Immature natural killer cell (primary cell): ENCODE results near the gene MYOM3. TPM values are rescaled to one million over a fixed set of nuclear protein-coding genes. Genes with fewer than 3 reads are reported as not detected.

Experiments used
- DNase-seq, 3 donors: peaks; one replicate each; pipeline ENCODE4 v3.0.0; 2022; ENCODE audit warnings: mixed read lengths in 1 of 3
- H3K27ac Mint-ChIP-seq, 6 donors: one replicate each; pipeline ENCODE4 v1.8.0; 2020; ENCODE audit warnings: mixed read lengths in 6 of 6, mild to moderate bottlenecking in 5 of 6, inconsistent platforms in 4 of 6, moderate library complexity in 3 of 6
- H3K27me3 Mint-ChIP-seq, 3 donors: one replicate each; pipeline ENCODE4 v1.8.0; 2020 to 2021; ENCODE audit warnings: low read depth in 3 of 3, mild to moderate bottlenecking in 3 of 3, mixed read lengths in 3 of 3, moderate library complexity in 3 of 3, inconsistent platforms in 1 of 3
- H3K36me3 Mint-ChIP-seq, 3 donors: one replicate each; pipeline ENCODE4 v1.8.0; 2020; ENCODE audit warnings: mixed read lengths in 3 of 3, inconsistent platforms in 2 of 3, mild to moderate bottlenecking in 2 of 3
- H3K4me1 Mint-ChIP-seq, 2 donors: one replicate each; pipeline ENCODE4 v1.8.0; 2020; ENCODE audit warnings: inconsistent platforms in 2 of 2, mild to moderate bottlenecking in 2 of 2, mixed read lengths in 2 of 2, moderate library complexity in 1 of 2
- H3K4me3 Mint-ChIP-seq, 5 donors: one replicate each; pipeline ENCODE4 v1.8.0; 2020; ENCODE audit warnings: mild to moderate bottlenecking in 5 of 5, mixed read lengths in 5 of 5, inconsistent platforms in 3 of 5, moderate library complexity in 3 of 5
- H3K9me3 Mint-ChIP-seq, 6 donors: one replicate each; pipeline ENCODE4 v1.8.0; 2020; ENCODE audit warnings: mild to moderate bottlenecking in 6 of 6, mixed read lengths in 6 of 6, inconsistent platforms in 4 of 6, moderate library complexity in 3 of 6
- polyA plus RNA-seq, 3 donors: library from polyadenylated mRNA; unstranded; fragments of 300-500 nt; fragmentation: Illumina TruSeq; gene quantifications; one replicate each; pipeline ENCODE4 v1.2.3, GENCODE V29; 2021

Gene MYOM3
- polyA plus RNA-seq, 3 donors from 2014 or later: not detected

DNA sequence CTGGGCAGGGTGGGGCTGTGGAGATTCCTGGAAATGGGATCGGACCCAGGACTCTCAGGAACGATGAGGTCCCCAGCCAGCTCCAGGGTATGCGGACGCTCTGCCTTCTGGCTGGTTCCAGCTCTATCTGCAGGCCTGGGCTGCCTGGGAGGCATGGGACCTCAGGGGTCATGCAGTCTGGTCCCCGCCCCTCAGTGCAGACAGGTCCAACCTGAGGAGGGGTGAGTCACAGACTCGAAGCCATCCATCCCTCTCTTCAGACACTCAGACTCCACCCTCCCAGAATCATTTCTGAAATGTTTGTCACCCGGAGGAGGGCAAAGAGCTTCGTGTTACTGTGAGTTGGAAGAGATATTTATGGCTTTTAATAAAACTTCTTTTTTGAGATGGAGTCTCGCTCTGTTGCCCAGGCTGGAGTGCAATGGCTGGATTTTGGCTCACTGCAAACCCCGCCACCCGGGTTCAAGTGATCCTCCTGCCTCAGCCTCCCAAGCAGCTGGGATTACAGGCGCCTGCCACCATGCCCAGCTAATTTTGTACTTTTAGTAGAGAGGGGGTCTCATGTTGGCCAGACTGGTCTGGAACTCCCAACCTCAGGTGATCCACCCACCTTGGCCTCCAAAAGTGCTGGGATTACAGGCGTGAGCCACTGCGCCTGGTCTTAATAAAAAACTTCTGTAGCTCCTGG, 5.9 kb upstream of the MYOM3 start:
- Mint-ChIP-seq H3K4me3 (no peak overlapping the region), H3K27me3 (peaks cover 0 to 4% (median 2%) of the 10 kb centered on the region in 3 donors), H3K4me1 (peaks cover 0 to 3% of the 10 kb centered on the region in 2 donors), H3K9me3 (no peaks in the 10 kb centered on the region), H3K36me3 (no peaks in the 10 kb centered on the region), H3K27ac (no peak overlapping the region)
- DNase-seq: no peak

DNA sequence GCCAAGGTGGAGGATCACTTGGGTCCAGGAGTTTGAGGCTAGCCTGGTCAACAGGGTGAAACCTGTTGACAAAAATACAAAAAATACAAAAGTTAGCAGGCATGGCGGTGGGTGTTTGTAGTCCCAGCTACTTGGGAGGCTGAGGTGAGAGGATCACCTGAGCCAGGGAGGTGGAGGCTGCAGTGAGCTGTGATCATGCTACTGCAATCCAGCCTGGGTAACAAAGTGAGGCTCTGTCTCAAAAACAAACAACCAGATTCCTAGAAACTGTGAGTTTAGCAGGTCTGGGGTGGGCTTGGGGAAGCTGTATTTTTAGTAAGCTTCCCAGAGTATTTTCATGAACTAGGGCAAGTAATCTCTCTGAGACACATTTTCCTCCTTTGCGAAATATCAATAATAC, 5.2 kb upstream of the MYOM3 start:
- DNase-seq: no peak
- Mint-ChIP-seq H3K4me1 (peaks cover 5 to 8% of the 10 kb centered on the region in 2 donors), H3K9me3 (no peaks in the 10 kb centered on the region), H3K4me3 (no peak overlapping the region), H3K27me3 (peaks cover 0 to 8% (median 2%) of the 10 kb centered on the region in 3 donors), H3K27ac (no peak overlapping the region), H3K36me3 (no peaks in the 10 kb centered on the region)

DNA sequence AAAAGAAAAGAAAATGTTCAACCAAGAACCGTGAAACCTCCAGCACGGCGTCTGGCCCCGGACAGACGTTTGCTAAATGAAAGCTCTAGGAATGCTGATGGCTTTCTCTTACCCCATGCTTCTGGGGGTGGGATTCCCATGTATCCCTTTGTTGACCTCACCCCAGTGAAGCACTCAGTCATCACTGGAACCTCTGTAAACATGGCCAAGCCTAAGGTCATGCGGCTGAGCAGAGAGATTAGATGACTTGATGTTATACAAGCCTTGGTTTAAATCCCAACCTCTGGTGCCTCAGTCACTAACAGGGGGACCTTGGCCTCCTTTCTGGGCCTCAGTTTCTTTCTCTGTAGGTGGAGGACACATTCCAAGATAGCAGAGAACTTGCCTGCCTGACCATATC, 2.8 kb upstream of the MYOM3 start:
- H3K36me3 Mint-ChIP-seq: no peaks in the 10 kb centered on the region

DNA sequence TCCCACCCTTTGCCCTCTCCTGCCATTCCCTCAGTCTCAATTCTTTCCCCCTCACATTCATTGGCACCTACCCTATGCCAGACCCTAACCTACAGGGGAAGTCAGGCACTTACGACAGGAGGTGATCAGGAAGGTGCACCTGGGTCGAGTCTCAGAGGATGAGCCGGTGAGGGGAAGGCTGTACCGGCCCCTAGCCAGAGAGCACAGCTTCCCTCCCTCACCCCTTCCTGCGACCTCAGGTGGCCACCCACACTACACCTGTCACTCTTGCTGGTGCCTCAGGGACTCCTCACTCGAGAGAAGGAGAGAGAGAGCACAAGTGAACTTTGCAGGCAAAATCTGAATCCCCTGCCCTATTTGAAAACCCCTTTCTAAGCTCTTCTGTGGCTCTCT, 1.7 kb upstream of the MYOM3 start:
- peaks cover 0 to 8% (median 5%) of the 10 kb centered on the region in 3 donors for H3K27me3 Mint-ChIP-seq
- no peak overlapping the region for H3K4me3 Mint-ChIP-seq
- no peak for DNase-seq
- no peaks in the 10 kb centered on the region for H3K36me3 Mint-ChIP-seq
- peaks cover 8 to 10% of the 10 kb centered on the region in 2 donors for H3K4me1 Mint-ChIP-seq
- no peaks in the 10 kb centered on the region for H3K9me3 Mint-ChIP-seq
- H3K27ac Mint-ChIP-seq: no peak overlapping the region

More for the DNA sequence above, 2.8 kb upstream of the MYOM3 start:
- no peaks in the 10 kb centered on the region for H3K9me3 Mint-ChIP-seq
- no peak for DNase-seq
- H3K4me3 Mint-ChIP-seq: no peak overlapping the region
- peaks cover 0 to 8% (median 4%) of the 10 kb centered on the region in 3 donors for H3K27me3 Mint-ChIP-seq
- no peak overlapping the region for H3K27ac Mint-ChIP-seq
- H3K4me1 Mint-ChIP-seq: peaks cover 8 to 10% of the 10 kb centered on the region in 2 donors

DNA sequence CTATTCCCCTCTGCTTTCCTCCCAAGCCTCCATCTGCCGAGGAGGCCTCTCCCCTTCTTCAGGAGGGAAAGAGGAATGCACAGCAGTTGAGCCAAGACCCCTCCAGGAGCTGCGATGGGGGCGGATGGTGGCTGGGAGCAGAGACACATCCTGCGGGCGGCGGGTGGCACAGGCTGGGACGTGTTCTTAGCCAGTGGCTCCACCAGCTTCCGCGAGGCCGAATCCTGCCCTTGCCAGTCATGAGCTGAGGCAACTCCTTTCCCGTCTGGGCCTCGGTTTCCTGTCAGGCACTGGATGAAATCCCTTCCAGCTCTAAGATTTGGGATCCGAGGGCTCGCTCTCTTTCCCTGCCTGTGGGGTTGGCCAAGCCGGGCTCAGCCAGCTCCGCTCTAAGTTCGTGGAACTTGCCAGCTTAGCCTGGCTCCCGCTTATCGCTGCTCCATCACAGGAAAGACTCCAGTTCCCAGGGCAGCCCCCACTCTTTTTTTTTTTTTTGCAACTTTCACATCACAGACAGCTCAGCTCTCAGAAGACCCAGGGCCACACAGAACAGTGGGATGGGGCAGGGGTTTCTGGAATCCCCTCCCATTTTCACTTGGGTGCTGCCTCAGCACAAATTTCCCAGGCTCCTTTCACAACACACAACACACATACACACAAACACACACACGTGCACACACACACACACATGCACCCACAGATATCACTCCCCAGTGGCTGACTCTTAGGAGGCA, 506 bp downstream of the MYOM3 start:
- no peak for DNase-seq
- H3K9me3 Mint-ChIP-seq: no peaks in the 10 kb centered on the region
- no peak overlapping the region for H3K4me3 Mint-ChIP-seq
- H3K4me1 Mint-ChIP-seq: peaks cover 8 to 10% of the 10 kb centered on the region in 2 donors
- no peak overlapping the region for H3K27ac Mint-ChIP-seq
- H3K27me3 Mint-ChIP-seq: peaks cover 0 to 8% (median 4%) of the 10 kb centered on the region in 3 donors
- H3K36me3 Mint-ChIP-seq: no peaks in the 10 kb centered on the region

DNA sequence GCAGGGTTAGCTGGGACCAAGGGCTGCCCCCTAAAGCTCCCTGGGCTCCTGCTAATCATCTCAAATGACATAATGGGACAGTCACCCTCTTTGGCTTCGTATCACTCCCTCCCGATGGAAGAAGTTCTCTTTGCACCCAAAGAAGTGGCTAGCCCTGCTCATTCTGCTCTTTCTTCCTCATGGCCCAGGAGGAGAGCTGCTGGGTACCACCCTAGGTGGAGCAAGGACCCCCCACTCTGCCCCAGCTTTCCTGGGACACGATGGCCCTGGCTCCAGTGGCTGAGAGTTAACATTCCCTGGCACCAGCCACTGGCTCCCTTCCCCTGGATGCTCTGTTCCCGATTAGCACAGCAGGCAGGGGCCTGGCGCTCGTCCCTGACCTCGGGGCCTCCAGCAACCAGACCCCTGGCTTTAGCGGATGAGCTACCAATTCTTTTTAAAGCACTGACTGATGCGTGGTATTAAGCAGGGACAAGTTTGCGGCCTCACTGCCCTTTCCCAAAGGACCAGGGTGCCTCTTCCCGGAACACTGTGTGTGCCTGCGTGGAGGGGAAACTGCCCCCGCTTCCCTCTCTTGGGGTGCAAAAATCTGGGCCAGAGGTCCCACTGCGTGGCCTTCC, 1.2 kb downstream of the MYOM3 start:
- Mint-ChIP-seq H3K27me3 (peaks cover 0 to 8% (median 4%) of the 10 kb centered on the region in 3 donors), H3K4me3 (no peak overlapping the region), H3K9me3 (no peaks in the 10 kb centered on the region), H3K36me3 (no peaks in the 10 kb centered on the region), H3K4me1 (peaks cover 8 to 10% of the 10 kb centered on the region in 2 donors), H3K27ac (no peak overlapping the region)
- DNase-seq: no peak

DNA sequence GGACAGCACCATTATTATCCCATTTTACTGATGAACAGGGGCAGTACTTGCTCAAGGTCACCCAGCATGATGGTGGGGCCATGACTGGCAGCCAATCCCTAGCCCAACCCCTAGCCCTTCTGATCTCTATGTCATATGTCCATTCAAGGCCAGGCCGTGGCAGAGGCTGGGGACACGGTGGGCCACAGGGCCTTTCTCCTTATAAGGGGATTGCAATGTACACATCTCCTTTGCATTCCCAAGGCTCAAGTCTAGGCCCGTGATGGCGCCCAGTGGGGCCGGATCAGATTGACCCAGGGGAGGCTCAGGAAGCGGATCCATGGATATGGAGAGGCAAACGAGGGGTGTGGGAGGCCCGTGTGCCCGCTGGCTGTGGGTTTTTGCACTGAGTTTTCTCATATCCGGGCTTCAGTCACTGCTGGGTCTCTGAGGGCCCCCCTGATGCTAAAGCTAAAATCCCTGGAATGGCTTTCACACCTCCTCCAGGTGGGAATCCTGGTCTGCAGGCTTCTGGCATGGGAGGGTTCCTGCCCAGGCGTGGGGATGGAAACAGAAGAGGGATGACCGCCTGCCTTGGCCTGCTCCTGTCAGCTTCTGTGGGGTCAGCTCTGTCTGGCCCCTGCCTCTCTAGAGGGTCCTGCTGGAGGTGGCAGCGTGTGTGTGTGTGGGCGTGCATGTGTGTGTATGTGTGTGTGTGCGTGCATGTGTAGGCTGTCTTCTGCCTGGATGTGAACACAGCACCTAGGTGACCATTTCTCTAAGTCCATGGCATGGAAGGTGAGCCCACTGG, 2.1 kb downstream of the MYOM3 start:
- Mint-ChIP-seq H3K27me3 (peaks cover 1 to 5% (median 5%) of the 10 kb centered on the region in 3 donors), H3K27ac (no peak overlapping the region), H3K4me3 (no peak overlapping the region), H3K9me3 (no peaks in the 10 kb centered on the region), H3K36me3 (no peaks in the 10 kb centered on the region), H3K4me1 (peaks cover 8 to 10% of the 10 kb centered on the region in 2 donors)
- no peak for DNase-seq

DNA sequence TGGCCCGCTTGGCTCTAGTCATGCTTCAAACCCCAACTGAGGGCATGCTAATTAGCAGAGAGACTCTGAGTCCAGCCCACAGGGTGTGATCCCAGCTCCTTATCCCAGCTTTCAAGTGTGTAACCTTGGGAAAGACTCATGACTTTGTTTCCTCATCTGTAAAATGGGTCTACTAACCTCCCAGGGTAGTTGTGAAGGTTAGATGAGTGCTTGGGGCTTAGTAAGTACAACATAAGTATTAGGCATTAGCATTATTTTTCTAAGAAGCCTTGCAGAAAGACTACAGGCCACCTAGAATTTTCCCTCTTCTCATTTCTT, 2.8 kb downstream of the MYOM3 start:
- no peak overlapping the region for H3K4me3 Mint-ChIP-seq
- peaks cover 8 to 10% of the 10 kb centered on the region in 2 donors for H3K4me1 Mint-ChIP-seq
- no peak for DNase-seq
- H3K9me3 Mint-ChIP-seq: no peaks in the 10 kb centered on the region
- H3K27me3 Mint-ChIP-seq: peaks cover 1 to 5% (median 5%) of the 10 kb centered on the region in 3 donors
- no peaks in the 10 kb centered on the region for H3K36me3 Mint-ChIP-seq
- no peak overlapping the region for H3K27ac Mint-ChIP-seq

DNA sequence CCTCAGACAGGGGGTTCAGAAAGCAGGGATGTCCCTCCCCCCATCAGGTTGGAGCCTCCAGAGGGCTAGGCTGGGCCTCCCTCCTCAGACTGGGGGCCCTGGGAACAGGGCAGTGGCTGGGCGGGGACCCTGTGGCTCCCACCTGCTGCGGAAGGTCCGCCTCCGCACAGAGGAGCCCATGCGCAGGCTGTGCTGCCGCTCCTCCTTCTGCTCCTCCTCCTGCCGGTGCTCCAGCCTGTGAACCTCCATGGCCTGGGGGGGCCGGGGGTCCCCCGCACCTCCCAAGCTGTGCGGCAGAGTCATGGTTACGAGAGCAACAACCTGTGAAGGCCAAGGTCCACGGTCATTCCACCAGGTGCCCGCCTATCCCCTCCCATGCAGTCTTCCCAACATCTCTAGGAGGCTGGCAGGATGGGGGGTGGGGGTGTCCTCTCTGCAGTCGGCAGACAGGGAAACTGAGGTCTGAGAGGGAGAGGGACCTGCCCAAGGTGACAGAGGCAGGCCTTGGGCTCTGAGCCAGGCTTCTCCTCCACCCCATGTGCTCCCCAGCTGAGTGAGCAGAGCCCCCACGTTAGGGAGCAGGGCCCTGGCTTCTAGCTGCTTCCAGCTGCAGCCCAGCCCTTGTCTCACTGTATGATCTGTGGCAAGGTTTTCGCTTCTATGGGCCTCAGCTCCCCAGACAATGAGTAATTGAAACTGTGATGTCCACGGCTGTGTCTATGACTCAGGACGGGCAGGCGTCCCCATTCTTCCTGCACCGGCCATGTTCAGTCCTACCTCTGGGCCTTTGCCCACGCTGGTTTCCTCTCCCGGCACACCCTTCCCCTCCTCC, 3.4 kb downstream of the MYOM3 start:
- Mint-ChIP-seq H3K4me1 (peaks cover 8 to 10% of the 10 kb centered on the region in 2 donors), H3K4me3 (no peak overlapping the region), H3K27me3 (peaks cover 1 to 7% (median 5%) of the 10 kb centered on the region in 3 donors), H3K27ac (no peak overlapping the region), H3K9me3 (no peaks in the 10 kb centered on the region), H3K36me3 (no peaks in the 10 kb centered on the region)
- no peak for DNase-seq

DNA sequence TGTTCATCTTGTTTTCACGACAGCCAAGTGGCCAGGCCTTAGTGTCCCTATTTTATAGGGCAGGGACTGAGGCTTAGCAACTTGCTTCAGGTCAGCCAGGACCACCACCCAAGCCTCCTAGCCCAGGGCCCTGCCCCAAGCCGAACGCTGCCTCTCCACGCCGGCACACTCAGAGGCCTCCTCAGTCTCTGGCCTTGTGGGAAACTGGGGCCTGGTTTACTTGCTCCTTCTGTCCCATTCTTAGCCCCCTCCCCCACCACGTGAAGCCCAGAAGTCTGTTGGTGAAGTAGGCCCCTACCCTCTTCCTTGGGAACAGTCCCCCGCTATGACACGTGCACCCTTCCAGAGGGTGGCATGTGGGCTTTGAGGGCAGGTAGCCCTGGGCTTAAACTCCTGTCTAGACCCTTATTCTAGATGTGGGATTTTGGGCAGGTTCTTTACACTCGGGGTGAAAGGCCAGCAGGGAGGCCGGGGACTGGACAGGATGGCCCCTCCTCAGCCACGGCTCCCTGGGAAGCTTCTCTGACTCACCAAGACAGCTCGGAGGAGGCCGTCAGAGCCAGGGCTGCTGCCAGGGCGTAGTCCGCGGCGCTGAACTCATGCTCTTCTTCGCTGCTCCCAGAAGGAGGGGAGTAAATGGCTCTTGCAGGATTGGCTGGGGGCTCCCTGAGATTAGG, 4.3 kb downstream of the MYOM3 start:
- DNase-seq: no peak
- no peaks in the 10 kb centered on the region for H3K36me3 Mint-ChIP-seq
- H3K4me1 Mint-ChIP-seq: peaks cover 4 to 10% of the 10 kb centered on the region in 2 donors
- H3K4me3 Mint-ChIP-seq: no peak overlapping the region
- H3K27ac Mint-ChIP-seq: no peak overlapping the region
- peaks cover 1 to 6% (median 4%) of the 10 kb centered on the region in 3 donors for H3K27me3 Mint-ChIP-seq
- no peaks in the 10 kb centered on the region for H3K9me3 Mint-ChIP-seq

DNA sequence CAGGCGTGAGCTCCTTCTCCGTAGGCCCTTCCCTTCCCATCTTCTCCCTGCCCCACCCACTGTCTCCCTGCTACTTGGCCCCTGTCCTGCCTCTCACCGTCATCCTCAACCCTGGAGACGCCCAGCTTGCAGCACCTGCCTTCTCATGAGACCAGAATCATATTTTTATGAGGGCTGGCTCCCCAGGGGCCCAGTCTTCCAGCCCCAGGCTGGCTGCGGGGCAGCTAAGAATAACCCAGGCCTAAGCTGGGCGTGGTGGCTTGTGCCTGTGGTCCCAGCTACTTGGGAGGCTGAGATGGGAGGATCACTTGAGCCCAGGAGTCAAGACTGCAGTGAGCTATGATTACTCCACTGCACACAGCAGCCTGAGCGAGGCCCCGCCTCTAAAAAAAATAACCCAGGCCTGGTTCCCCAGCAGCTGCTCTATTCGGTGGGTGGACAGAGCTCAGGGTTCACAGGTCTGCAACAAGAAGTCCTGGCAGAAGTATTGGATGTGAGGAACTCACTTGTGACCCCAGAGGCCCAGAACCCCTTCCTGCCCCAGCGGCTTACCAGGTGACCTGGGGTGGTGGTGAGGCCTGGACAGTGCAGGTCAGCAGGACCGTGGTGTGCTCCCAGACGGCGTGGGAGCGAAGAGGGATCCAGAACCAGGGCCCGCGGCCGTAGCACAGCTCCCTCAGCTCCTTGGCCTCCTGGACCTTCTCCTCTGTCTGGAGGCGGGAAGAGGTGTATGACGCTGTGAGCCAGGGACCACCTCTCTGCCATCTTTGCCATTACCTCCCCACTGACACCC, 6.4 kb downstream of the MYOM3 start:
- Mint-ChIP-seq H3K9me3 (no peaks in the 10 kb centered on the region), H3K36me3 (no peaks in the 10 kb centered on the region), H3K27ac (no peak overlapping the region), H3K27me3 (peaks cover 2 to 6% (median 3%) of the 10 kb centered on the region in 3 donors), H3K4me3 (no peak overlapping the region), H3K4me1 (no peaks in the 10 kb centered on the region)
- no peak for DNase-seq

DNA sequence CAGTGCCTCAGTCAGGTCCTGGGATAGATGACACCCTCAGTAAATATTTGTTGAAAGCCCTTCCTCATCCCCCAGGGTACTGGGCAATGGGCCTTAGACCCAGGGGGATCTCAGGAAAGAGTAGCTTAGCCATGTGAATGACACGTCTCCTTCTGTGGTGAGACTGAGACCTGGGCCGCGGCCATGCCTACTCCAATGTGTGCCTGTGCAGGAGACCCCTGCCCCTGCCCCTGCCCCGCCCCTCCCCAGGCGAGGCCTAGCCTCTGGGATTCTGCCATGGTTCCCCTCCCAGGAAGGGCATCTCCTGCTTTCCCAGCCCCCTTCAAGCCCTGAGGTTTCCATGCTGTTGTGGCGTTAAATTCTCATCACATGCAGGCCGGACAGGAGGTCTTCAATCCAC, 7.1 kb downstream of the MYOM3 start:
- H3K27ac Mint-ChIP-seq: no peak overlapping the region
- H3K4me3 Mint-ChIP-seq: no peak overlapping the region
- H3K4me1 Mint-ChIP-seq: no peaks in the 10 kb centered on the region
- H3K36me3 Mint-ChIP-seq: no peaks in the 10 kb centered on the region
- no peak for DNase-seq
- peaks cover 2 to 4% (median 3%) of the 10 kb centered on the region in 3 donors for H3K27me3 Mint-ChIP-seq
- H3K9me3 Mint-ChIP-seq: no peaks in the 10 kb centered on the region
